Germinal center (tissue), 1 donor: ENCODE measurements around the gene GNAO1.
A peak's percentile ranks its signal among the peaks of the same experiment; 100 is the strongest.

Experiments
- DNase-seq: peaks from one replicate; pipeline ENCODE4 v3.0.0; 2012; ENCODE audit warnings: mixed read lengths, low spot score

The GNAO1 gene

DNA sequence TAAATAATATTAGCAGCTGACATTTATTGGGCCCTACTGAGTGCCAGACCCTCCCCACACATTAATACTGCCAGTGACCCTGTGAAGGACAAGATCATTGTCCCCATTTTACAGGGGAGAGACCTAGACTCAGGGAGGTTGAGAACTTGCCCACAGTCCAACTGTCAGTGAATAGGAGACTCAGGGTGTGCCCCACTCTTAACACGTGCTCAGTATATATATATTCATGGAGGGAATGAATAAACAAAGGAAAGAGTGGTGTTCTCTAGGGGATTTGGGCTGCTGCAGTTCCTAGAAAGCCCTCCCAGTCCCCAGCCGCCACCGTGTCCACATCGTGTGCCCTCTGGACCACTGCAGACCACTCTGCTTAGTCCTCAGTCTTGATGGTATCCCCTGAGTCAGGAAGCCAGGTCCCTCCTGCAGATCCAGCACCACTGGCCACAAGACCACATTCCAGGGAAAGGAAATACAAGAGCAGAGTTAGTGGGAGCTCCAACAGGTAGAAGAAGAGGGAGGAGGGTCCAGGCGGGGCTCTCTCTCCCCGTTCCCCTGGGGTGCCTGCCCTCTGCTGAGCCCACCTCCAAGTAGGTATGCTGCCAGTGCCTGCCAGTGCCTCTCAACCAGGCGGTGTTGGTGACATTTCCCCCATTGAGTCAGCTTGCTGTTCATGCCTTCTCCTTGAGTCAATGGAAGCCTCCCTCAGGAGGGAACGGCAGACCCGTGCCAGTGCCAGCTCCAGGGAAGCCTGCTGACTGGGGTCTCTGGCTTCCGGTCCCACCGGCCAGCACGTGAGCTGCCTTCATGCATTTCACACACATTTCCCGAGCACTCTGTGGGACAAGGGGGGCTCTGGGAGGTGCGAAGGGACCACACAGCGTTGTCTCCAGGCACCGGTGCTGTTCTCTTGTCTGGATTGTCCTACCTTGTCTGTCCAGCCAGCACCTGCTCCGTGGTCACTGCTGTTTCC is 75.6 kb downstream of the GNAO1 start:
- DNase-seq = no peak

DNA sequence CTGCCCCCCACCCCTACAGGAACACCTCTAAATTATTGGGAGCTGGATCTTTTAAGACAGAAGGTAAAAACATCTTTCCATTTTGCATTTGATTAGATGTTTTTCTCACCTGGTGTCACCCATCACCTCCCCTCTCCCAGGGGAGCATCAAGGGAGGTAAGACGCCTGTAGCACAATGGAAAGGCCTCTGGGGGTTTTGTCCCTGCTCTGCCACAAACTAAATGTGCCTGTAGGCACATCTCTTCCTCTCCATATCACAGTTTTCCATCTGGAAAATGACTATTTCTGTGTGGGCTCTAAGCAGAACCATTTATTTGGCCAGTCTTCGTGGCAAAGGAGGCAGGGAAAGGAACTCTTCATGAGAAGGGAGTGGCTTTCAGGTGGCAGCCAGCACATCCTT is 76.6 kb downstream of the GNAO1 start:
- no peak for DNase-seq

DNA sequence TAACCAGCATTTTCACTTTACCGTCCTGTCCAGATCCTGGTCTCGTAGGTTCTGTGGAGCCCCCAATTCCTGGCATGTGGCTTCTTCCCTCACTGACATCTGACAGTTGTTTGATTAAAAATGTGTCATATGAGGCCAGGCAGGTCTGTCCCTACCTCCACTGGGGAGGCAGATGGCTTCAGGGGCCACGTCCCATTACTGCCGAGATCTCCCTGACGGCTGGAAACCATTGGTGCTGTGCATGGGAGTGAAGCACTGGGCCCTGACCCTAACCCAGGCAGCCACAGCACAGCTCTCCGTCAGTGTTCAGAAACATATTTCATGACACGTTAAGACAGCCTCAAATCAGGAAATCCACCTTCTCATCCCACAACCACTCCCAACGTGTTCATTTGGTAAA is 77.5 kb downstream of the GNAO1 start:
- DNase-seq = no peak

DNA sequence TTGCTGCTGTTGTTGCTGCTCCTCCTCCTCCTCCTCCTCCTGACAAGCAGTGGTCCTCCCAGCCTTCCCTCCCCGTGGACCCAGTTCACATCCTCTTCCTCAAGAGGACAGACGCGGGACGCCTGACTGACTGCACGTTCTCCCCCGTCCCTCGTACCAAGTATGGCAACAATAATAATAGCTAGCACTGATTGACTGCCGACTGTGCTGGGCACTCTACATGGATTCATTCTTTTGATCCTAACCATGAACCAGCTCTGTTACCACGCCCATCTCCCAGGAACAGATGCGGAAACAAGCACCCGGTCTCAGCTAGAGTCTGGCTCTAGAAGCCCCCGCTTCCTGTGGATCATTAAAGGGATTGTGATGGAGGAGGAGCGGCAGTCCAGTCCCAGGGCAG is 78.0 kb downstream of the GNAO1 start:
- no peak for DNase-seq

DNA sequence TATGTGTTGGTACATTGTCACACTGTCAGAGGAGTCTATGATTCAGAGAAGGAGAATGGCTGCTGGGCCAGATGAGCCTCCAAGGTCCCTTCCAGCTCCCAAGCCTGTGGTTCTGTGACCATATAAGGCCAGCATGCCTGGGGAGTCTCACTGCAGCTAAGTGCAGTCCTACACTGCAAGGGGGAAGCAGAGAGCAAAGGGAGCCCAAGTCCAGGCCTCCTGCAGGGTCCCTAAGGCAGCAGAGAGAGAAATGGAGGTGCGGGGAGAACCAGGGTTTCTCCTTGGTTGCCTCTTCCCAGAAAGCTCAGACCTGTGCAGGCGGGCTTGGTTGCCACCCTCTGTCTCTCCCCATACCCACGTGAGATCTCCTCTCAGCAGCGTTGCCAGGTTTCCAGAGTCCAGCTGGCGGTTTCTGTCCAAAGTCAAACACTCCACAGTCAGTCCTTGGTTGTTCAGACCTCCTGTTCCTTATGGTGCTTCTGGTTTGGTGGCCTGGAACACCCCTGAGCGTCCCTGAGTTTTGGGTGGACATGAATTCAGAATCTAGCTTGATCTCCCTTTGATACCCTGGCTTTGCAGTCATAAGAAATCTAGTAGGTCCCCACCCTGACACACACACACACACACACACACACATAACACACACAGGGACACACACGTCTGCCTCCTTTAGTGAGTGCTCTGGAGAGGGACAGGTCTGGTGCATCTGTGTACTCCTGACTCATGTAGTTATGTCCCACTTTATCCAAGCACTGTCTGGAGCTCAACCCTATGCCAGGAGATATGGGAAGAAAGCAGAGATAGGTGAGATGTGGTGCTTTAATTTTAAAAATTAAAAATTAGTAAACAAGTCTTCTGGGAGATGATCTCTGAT is 78.8 kb downstream of the GNAO1 start:
- no peak for DNase-seq

DNA sequence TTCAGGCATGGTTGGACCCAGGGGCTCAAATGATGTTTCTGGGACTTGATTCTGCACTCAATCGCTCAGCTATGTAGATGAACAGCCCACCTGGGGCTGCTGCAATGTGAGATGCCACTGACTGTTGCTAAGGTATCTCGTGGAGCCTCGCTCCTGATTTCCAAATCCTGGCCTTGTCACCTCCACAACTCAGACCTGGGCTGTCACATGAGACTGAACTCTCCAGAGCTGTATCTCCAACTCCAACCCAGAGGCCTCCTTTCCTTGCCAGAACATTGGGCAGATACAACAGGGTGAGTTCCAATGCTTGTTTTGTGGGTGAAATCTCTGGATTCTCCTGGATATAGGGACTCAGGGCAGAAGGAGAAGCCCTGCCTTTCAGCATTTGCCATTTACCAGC is 79.5 kb downstream of the GNAO1 start:
- DNase-seq = no peak

DNA sequence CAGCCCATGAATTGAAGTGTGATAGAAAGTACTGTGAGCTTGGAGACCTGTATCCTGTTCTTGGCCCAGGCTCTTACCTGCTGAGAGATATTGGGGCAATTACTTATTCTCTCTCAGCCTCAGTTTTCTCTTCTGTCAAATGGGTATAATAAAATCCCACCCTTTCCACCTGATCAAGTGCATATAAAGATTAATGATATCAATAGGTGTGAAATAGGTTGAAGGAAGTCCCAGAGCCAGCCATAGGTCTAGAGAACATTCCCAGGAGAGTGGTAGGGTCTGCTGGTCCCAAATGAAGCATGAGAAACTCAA is 81.2 kb downstream of the GNAO1 start:
- DNase-seq = no peak

DNA sequence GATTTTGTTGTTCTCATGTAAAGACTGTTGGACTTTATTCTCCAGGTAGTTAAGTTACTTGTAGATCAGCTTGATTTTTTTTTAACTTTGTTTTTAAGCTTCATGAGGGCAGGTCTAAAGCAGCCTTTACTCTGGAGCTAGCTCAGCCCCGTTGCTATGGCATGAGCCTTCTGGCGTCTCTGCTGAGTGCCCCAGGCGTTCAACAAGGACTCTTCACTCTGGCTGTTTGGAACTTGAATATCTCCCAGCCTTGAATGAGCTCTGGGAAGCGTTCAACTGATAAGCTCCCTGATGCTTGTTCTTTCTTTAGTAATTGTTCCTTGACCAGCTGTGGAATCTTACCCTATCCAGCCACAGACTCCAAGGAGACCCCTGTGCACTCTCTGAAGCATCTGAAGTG is 82.3 kb downstream of the GNAO1 start:
- DNase-seq = no peak

DNA sequence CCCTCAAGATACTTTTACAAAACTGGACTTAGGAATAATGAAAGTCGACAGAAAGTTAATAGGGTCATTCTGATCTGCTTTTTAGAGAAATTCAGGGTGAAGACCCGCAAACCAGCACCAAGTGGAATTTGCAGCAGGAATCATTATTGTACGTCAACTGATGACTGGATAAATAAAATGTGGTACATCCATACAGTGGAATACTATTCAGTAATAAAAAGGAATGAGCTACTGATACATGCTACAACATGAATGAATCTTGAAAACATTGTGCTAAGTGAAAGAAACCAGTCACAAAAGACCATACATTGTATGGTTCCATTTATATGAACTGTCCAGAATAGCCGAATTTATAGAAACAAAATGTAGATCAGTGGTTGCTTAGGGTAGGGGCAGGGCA is 83.1 kb downstream of the GNAO1 start:
- DNase-seq = no peak

DNA sequence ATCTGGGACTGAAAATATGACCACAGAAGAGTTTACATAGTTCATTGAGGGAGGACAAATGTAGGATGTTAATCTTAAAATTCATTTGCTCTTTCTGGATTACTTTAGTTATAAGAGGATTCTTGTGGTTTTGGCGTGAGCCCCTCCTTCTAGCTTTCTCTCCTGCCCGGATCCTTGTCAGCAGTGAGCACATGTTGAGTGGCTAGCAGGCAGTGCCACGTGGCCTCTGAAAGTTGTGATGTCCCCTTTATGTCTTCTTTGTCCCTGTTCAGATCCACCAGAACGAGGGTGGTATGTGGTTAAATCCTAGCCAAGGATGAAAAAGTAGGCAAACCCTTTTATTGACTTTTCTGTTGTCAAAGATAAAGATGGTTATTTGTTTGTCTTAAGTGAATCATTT is 83.8 kb downstream of the GNAO1 start:
- no peak for DNase-seq

DNA sequence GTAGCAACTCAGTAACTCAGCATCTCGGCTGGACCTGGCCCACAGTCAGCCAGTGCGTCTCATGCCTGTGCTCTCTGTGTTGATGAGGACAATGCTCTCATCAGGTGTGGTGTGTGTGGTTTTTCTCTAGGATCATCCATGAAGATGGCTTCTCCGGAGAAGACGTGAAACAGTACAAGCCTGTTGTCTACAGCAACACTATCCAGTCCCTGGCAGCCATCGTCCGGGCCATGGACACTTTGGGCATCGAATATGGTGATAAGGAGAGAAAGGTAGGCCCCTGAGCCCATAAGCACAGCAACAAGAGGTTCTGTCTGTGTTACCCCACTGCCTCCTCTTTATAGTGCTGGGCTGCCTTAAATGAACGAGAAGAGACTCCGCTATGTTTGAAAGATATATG is 84.5 kb downstream of the GNAO1 start:
- no peak for DNase-seq

DNA sequence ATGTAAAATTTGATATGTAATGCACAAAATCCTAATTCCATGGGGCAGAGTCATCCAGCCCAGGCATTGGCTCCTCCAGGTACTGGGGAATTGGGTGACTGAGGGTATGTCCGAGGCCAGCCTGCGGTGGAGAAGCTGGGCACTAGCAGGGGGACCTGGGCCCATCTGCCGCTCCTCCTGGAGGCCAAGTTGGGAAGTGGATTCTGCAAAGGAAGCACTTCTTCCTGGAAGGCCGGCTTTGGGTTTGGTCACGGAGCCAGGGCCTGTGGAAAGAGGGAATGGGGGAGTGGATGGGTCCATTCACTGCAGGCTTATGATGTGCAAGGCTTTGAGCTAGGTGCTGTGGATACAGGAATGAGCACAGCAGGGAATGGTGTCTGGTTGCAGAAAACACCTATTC is 85.8 kb downstream of the GNAO1 start:
- DNase-seq = no peak

DNA sequence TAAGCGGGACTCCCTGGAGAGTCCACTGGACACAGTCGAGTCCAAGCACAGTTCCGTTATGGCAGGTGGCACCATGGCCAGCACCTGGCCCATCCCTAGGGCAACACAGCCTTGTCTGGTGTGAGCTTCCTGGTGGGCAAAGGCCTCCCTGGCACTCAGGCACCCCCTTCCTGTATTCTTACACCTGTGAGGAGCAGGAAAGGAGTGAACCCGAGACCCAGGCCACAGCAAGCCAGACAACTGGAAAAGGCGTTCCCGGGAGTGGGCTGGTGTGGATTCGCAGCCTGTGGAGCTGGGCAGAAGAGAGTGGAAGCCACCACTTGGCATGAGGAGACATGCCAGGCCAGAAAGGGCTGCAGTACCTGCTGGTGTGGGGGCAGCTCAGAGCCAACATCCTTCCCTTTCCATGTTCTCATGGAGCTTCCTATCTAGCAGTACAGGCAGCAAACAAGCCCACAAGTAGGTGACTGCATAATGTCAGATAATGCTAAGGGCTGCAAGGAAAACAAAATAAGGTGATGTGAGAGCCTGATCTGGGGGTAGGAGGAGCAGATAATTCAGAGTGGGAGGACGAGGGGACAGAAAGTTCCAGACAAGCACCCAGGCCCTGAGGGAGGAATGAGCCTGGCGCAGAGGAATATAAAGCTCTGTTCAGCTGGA is 87.0 kb downstream of the GNAO1 start:
- no peak for DNase-seq

DNA sequence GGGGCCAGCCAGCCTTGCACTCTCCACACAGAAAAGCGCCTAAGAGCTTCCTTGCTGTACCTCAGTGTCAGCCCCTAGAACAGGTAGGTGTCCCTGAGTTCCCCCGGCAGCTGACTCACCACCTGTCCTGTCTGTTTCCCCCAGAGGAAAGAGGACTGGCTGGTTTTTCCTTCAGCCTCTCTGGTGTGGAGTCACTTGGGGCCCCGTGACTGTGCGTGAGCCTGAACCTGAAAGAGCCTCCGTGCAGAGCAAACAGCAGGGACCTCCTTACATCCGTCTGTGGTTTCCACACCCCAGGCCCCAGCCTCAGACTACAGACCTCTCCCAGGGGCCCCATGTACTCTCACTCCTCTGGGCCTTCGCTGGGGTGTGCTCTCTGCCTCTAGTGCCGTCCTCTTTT is 87.8 kb downstream of the GNAO1 start:
- DNase-seq = no peak

DNA sequence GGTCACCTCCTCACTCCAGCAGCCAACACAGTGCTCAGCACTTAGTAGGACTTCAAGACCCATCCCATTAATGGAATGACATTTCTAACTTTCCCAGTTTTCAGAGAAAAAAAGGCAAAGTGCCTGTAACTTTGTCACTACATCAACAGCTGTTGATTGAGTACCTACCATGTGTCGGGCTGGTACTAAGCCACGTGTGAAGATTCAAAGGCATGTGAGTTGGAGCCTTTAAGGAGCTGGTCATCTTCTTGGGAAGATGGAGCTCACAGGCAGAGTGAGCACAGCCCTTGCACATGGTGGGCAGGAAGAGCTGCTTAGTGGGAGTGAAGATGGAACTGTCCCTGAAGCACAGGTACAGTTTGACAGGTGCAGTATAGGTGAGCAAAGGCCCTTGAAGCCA is 88.6 kb downstream of the GNAO1 start:
- DNase-seq = no peak

DNA sequence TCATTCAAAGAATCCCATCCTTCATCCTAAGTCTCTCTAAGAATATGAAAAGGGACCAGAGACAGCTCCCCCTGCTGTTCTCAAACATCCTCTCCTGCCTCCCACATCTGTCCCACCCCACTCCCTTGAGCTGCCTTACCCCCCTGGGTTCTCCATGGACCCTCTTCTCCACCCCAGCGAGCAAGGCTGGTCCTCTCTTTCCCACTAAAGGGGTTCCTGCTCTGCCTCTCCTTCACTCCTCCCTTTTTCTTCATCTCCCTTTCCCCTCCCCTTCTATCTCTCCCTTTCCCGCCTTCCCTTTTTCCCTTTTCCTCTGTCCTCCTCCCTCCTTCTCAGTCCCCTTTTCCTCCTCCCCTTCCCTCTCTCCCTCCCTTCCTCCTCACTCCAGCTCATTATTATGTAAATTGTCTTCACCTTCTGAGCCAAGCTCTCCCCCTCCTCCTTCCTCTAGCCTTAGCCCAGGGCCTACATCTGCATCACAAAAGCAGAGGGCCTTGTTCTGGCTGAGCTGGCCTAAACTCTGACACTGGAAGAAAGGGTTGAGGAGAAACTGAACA is 90.0 kb downstream of the GNAO1 start:
- DNase-seq = peak; percentile 30

DNA sequence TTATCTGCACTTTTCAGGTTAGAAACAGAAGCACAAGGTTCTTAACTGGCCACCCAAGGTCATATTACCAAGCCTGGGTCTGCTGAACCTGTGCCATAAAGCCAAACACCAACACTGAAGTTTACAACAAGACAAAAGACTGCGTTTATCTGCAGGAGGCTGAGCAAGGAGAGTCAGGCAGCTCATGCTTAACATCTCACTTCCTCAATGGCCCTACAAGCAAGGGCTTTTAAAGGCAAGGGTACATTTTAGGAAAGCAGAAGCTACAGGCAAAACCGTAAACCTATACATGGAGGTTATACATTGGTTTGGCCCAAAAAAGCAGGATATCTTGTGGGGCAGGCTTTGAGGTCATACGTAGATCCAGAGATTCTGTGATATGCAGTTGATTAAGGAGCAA is 91.2 kb downstream of the GNAO1 start:
- peak; percentile 53 for DNase-seq

DNA sequence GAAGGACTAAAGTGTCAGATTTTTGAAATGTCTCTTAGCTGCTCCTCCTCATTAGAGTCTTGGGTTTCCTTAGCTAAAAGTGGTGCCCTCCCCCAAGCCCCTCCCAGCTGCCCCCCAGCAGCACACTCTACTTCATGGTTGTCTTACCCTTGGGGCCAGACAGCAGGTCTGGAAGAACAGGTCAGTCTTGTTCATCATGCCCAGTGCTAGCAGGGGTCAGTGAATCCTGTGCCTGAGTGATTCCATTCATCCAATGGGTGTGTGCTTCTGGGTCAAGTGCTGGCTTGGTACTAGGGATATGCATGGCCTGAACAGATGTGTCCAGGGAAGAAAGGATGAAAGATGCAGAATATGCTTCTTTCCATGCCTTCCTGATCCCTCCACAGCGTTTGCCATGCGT is 93.2 kb downstream of the GNAO1 start:
- DNase-seq = no peak

DNA sequence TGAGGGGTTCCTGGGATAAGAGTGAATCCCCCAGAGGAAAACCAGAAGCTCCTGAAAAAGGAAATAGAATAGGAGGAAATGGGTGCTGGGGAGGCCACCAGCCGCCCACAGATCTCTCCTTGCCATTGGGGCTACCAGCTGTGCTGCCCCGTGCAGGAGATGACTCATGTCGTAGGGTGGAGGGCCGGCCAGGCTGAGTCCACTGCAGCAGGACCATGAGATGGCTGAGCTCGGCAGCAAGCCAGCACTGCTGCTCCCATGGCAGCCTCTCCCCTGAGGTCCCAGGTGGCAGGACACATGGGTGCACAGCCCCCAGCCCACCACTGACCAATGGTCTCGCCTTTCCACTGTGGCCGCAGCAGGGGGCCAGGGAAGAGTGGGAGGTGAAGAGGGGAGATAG is 95.5 kb downstream of the GNAO1 start:
- DNase-seq = no peak

DNA sequence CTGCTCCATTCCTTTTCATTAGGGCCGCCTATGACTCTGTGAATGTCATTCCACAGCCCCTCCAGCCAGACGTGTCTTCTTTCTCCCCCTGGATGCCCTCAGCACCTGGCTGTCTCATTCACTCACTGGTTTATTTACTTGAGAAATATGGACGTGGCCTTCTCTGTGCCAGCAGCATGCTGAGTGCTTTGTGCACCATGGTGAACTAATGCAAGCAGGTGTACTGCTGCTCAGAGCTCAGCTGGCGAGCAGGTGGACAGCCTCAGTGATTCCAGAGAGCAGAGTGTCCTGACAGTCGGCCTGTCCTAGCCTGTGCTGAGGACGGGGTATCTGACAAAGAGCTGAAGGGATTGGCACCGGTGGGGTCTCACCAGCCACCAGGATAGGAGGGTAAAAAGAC is 96.7 kb downstream of the GNAO1 start:
- DNase-seq = no peak

DNA sequence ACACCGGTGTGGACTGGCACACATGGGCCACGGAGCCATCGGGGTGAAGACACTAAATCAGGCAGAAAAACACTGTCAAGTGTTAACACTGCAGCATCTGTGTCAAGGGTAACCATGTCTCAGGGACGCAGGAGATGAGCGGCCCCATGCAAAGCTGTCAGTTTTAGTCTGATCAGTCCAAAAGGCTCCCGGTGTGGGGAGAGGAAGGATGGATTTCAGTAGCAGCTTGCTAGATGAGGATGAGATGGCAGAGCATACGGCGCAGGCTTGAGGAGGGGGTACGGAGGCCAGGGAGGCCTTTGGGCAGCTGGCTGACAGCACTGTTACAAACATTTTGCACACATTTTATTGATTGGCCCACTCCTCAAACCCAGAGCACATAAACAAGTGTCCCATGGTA is 98.1 kb downstream of the GNAO1 start:
- DNase-seq = no peak

DNA sequence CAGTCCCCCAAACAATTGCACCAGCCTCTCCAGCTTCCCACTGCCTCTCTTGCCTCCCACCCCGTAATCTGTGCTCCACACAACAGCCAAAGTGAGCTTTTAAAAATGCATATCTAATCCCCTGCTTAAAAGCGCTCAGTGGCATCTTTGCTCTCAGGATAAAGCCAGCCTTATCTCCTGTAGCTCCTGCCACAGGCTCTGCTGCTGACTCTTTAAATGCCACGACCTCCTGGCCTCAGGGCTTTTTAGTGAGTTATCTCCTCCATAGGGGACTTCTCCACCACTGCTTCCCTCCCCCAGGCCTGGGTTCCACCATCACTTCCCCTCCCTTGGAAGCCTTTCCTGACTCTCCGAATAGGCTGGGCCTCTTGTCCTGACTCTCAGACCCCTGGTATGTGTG is 98.6 kb downstream of the GNAO1 start:
- no peak for DNase-seq

DNA sequence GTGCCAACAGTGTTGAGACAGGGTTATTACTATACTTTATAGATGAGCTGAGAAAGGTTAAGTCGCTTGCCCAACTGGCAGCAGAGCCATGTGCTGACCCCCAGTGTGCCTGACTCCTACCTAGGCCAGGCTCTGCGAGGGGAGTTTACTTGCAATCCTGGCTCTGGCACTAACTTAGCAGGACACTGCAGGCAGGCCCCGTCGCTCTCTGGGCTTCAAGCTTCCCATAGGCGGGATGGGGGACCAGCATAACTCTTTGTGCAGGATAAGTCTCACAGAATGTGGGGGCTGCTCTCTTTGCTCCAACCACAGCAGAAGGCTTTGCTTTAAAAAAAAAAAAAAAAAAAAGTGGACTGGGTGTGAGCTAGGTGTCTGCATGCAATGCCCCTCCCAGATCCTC is 102.7 kb downstream of the GNAO1 start:
- DNase-seq = no peak
